Activated effector memory CD4-positive, alpha-beta T cell treated with anti-CD3 and anti-CD28 coated beads, Interleukin-2, amount 50 U/mL, for 16 hours (primary cell): Measurements from ENCODE around the gene CNGA1.
"Not testable (repeated sequence)": the region's sequence is repeated elsewhere in the genome, so short reads cannot be mapped to it uniquely, and the experiment has no call there.

Experiments used
- DNase-seq: peaks from one replicate; pipeline ENCODE4 v3.0.0-alpha.2; 2020

Gene CNGA1

DNA sequence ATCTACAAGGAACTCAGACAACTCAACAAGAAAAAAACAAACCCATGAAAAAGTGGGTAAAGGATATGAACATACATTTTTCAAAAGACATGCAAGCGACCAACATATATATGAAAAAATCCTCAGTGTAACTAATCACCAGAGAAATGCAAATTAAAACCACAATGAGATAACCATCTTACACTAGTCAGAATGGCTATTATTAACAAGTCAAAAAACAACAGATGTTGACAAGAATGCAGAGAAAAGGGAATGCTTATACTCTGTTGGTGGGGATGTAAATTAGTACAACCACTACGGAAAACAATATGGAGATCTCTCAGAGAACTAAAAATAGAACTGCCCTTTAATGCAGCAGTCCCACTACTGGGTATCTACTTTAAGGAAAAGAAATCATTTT, 12.2 kb upstream of the CNGA1 start:
- no peak for DNase-seq

DNA sequence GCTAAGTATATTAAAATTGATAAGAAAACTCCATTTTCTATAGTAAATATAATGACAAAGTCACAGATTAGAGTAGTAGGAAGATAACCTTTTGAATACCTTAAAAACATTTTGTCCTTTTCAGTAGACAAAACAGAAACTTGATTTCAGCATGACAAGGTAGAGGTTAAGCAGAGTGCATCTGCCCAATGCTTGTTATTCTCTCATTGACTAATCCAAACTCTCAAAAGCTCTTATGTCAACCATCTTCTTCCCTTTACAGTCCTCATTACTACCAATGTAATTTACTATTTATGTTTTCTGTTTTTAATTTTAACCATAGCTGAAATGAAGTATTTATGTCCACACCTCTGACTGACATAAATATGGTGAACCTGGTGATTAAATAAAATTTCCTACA, 11.2 kb upstream of the CNGA1 start:
- DNase-seq, result no peak

DNA sequence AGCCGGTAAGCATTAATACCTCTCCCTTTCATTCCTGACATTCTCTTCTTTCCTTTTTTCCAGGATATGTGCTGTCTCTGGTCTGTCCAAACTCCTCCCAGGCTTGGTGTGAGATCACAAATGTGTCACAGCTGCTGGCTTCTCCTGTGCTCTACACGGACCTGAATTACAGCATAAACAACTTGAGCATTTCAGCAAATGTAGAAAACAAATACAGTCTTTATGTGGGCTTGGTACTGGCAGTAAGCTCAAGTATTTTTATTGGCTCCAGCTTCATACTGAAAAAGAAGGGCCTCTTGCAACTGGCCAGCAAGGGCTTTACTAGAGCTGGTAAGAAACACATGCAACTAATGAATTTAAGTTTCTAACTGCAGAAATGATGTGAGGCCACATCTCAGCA, 8.5 kb upstream of the CNGA1 start:
- no peak for DNase-seq

DNA sequence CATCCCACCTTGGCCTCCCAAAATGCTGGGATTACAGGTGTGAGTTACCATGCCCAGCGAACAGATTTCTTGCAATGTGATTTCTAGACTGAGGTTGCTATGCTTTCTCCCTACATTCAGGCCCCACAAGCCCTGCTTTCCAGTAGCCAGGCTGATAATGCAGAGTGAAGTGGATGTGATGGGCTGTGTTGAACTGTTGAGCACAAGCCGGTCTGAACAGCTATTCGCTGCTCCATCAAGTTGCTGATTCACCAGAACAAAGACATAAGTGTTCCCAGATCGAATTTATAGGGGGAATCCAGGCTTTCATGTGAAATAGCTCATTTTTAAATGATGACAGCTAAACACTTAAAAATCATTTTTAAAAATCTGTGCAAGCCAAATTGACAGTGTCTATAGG, 8.0 kb upstream of the CNGA1 start:
- no peak for DNase-seq

DNA sequence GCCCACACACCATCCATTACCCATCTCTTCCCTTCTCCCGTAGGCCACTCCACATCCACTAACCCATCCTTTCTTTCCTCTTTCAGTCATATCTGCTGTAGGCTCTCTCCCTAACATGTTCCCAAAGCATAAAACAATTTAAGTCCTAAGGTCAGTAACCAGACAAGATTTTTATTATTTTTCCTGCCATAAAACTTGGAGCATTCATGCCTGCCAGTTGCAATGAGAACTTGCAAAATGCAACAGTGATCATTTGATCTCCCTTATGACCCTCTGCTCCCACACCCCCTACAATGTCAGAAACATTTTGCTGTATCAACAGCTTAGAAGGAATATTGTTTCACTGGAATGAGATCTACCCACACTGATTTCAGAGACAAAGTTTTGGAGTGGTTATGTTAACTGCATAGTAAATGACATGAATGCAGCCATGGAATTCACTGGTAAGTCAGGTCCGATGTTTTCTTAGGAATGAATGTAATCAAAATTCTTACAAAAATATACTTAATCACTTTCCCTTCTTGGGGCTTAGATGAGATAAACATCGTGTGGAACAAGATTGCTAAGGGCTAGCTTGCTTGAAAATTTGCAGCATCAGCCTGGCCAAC, 5.8 kb upstream of the CNGA1 start:
- no peak for DNase-seq

DNA sequence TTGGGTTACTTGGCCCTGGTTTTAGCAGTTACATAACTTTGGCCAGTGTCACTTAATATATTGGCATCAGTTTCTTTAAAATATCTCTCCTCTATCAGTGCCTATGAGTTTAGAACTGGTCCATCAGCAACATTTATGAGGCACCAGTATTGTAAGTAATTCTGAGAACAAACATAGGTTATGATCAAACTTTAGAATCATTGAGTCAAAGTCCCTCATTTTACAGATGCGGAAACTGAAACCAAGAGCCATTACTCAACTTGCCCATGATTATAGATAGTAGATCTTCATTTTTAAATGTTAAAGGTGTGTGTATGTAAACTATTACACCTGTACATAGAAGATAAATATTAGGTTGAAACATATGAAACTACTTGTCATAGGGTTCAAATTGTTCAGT, 4.6 kb upstream of the CNGA1 start:
- no peak for DNase-seq

DNA sequence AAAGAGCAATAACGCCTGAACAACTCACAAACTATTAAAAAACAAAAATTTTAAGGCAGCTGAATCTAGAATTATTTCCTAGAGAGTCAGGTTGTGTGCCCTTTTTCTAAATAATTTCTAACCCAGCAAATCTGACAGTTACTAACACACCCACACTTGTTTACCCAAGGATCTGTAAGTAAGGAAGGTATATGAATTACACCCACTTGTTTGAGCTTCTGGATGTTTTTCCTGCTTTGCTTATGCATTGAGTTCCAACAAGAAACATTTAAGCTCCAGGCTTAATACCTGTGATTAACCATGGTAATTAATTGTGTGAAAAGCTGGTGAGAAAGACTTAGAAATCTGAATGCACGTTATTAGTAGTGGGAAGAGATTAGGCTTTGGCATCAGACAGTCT, 1.6 kb upstream of the CNGA1 start:
- no peak for DNase-seq

DNA sequence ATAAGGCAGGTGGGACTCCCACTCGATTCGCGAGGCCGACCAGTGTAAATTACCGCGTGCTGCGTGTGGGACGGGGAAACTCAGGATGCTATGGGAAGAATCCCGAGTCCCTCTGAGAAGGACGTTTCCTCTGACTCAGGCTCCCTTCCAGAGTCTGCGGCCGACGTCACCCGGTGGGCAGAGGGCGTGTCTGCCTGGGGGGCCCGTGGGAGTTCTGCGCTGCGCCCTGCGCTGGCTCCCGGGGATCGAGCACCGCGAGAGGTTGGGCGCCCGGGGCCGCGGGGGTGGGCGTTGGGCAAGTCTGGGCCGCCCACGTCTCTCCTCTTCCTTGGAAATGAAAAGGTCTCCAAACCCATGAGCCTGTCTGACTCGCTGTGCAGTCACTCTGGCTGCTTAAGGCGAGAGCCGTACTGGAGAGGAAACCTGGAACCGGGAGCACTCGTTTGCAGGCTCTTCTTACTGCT, 659 bp upstream of the CNGA1 start:
- DNase-seq, result peak; percentile 78

DNA sequence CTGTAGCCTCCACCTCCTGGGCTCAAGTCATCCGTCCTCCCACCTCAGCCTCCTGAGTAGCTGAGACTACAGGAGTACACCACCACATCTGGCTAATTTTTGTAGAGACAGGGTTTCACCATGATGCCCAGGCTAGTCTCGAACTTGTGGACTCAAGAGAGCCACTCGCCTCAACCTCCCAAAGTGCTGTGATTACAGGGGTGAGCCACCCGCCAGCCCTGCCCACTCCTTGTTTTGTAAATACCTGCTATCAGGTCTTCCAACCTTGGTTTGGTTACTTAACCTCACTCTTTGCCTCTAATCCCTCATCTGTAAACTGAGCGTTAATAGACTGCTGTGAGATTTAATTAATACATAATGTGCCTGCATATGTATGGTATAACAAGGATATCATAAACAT, 803 bp downstream of the CNGA1 start:
- DNase-seq, result no peak

DNA sequence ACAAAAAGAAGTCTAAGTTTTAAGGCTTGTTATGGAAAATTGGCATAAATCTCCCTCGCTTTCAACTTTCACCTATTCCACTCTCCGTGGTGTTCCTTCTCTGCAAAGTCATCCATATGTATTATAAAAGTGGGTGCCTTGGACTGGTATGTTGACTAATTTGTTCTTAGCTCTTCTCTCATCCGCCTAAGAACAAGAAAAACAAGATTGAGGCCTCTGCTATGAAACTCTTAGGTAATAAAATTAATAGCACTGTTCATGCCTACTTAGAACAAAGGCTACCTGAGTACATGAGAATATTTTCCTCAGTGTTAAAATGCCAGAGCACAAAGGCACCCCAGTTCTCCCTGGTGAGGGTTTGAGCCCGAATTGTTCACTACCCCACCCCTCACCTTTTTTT, 1.3 kb downstream of the CNGA1 start:
- DNase-seq, result no peak

DNA sequence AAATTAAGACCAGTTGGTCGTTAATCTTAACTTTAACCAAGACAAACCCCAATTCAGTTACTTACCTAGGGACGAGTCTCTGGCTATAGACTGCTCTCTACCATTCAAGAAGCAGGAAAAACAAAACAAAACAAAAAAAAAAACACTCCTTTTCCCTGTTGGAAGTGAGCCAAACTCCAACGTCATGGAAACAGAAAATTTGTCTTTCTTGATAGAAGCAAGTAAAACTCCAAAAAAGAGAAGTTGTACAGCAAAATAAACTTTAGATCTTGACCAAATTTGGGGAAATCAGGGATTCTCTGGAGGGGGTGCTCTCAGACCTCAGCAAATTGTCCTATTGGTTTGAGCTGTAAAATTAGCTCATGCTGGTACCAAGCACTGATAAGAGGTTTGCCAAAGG, 3.7 kb downstream of the CNGA1 start:
- no peak for DNase-seq

DNA sequence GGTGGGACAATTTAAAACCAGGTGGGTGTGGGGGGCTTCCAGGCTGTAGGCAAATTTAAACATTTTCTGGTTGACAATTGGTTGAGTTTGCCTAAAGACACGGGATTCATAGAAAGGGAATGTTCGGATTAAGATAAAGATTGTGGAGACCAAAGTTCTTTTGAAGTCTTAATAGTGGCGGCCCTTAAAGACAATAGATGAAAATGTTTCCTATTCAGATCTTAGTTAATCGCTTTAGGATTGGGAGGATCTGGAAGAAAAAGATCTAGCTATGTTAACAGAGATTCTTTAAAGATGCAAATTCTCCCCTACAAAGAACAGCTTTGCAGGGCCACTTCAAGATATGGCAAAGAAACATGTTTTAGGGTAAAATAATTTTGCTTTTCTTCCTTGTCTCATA, 4.8 kb downstream of the CNGA1 start:
- no peak for DNase-seq

DNA sequence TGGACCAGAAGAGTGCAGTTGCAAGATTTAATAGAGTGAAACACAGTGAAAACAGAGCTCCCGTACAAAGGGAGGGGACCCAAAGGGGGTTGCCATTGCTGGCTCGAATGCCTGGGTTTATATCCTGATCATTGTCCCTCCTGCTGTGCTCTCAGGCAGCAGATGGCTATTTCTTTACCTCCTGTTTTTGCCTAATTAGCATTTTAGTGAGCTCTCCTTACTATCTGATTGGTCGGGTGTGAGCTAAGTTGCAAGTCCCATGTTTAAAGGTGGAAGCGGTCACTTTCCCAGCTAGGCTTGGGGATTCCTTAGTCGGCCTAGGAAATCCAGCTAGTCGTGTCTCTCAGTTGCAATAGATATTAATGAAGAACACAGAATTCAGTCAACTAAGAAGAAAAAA, 5.6 kb downstream of the CNGA1 start:
- not testable (repeated sequence) for DNase-seq

DNA sequence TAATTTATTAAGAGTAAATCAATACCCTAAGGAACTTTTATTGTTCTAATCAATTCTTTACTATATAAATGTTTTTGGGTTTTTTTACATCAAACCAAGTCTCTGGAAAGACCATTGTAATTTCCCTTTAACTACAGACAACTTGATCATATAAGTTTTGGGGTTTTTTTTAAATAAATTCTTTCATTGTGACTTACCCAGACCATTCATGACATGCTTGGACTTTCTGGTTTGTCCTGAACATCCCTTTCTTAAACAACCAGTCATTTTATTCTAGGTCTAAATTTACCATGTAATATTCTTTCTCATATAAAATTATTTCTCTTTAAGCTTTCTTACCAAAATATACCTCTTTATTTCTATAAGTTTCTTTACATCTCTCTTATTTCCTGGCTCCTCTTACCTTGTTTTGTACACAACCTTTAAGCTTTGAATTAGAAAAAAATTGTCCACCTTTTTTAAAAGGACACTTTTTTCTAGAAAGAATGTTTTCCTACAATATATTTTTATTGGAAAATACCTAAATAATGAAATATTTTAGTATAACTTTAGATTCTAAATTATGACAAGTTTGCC, 8.4 kb downstream of the CNGA1 start:
- no peak for DNase-seq

DNA sequence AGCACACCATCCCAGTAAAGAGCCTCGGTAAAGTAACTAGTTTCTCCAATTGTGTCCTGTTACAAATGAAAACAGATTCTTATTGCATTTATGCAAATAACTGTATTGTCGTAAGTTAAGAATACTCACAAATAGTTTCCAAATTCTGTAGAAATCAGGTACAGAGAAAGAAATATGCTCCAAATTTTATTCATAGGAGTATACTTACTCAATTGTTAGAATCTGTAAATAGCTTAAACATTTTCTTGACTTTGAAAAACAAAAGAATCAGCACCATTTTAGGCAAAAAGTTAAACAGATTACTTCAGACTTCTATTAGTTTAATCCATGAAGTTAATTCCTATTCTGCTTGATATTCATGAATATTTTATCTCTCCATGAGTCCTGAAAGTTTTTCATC, 10.7 kb downstream of the CNGA1 start:
- DNase-seq, result no peak

DNA sequence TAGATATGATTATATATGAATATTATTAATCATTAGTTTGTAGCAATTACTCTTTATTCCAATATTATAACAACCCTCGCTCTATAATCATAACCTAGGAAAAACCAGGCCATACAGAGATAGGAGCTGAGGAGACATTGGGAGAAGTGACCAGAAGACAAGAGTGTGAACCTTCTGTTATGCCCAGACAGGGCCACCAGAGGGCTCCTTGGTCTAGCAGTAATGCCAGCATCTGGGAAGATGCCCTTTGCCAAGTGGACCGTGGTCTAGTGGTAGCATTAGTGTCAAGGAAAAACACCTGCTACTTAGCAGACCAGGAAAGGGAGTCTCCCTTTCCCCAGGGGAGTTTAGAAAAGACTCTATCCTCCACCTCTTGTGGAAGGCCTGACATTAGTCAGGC, 12.9 kb downstream of the CNGA1 start:
- peak; percentile 67 for DNase-seq

DNA sequence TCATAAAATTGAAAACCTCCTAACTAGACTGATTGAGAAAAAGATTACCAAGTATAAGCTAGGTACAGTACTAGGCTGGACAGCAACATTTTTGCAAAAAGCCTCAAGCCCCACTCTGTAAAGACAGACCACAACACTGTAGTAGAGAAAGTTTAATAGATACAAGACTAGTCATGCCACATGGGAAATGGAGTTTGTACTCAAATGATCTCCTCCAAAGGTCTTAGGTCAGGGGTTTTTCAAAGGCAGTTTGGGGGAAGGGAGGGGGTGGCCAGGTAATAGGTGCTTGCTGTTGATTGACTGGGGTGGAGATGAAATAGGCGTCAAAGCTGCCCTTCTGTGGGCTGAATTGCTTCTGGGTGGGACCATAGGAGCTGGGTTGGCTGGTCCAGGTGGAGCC, 14.2 kb downstream of the CNGA1 start:
- no peak for DNase-seq

DNA sequence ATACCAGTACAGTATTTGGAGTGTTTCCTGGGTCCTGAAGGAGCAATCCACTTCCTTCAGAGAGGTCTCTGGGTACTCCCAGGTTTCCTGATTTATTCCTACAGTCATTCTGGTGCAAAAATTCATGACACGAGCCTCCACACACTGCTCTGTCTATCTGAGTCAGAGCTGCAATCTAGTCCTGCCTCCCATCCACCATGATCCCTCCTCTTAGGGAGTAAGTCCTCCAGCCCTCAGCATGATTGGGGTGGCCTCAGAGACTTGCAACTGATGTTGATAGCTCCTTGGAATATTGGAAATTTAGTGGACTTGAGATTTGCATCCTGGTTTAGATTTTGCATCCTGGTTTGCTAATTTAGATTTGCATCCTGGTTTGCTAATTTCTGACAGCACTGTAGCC, 20.5 kb downstream of the CNGA1 start:
- no peak for DNase-seq

DNA sequence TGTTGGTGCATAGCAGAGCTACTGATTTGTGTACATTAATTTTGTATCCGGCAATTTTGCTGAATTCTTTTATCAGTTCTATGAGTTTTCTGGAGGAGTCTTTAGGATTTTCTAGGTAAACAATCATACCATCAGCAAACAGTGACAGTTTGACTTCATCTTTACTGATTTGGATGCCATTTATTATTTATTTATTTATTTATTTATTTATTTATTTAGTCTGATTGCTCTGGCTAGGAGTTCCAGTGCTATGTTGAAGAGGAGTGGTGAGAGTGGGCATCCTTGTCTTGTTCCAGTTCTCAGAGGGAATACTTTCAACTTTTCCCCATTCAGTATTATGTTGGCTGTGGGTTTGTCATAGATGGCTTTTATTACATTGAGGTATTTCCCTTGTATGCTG, 24.0 kb downstream of the CNGA1 start:
- not testable (repeated sequence) for DNase-seq

DNA sequence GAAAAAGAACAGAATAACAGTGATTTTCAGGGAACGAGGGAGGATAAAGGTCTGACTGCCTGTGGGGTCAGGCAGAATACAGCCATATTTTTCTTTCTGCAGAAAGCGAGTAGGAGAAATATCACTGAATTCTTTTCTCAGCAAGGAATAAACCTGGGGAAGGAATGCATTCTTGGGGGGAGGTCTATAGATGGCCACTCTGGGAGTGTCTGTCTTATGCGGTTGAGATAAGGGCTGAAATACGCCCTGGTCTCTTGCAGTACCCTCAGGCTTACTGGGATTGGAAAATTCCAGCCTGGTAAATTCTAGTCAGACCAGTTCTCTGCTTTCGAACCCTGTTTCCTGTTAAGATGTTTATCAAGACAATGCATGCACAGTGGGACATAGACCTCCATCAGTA, 26.3 kb downstream of the CNGA1 start:
- DNase-seq, result no peak

DNA sequence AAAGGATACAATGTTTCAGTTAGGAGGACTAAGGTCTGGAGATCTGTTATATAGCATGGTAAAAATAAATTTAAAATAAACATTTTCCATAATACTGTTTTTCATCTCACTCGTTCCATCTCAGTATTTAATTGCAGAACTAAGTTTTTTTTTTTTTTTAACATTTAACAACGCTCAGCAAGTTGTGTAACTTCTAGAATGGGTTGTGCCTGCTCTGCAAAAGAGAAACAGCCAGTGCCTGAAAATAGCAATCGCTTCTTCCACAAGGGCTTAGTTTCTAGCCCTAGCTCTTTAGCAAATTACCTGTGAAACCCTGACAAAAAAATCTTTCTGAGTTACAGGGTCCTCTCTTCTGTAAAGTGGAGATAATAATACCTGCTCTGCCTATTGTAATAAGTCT, 41.9 kb downstream of the CNGA1 start:
- no peak for DNase-seq

DNA sequence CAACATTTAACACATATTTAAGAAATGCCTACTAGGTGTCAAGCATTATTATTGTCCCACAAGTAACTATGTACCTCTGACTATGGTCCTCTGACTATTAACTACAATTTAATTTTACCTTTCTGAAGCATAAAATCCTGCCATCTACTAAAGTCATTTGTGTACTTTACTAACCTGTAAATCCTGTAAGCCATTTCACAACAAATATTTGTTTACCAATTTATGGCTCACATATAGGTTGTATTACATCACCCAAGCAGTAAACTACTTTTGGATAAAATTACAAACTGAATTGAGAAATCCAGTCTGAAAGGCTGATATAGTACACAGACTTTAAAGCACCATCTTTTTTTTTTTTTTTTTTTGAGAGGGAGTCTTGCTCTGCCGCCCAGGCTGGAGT, 43.8 kb downstream of the CNGA1 start:
- no peak for DNase-seq

DNA sequence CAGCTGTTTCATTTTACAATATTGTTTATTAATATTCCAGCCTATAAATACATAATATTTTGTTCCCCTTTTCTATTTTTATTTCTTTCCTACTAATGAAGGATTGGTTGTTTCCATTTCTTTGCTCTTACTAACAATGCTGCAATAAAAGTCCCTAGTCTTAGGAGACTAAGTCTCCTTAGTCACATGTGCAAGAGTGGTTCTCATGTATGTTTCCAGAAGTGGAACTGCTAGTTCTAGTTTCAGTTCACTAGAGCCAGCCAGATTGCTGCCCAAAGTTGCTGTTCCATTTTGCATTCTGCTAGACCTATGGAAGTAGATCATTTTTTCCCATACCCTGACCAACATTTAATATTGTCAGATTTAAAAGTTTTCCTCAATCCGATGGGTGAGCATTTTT, 44.3 kb downstream of the CNGA1 start:
- no peak for DNase-seq

DNA sequence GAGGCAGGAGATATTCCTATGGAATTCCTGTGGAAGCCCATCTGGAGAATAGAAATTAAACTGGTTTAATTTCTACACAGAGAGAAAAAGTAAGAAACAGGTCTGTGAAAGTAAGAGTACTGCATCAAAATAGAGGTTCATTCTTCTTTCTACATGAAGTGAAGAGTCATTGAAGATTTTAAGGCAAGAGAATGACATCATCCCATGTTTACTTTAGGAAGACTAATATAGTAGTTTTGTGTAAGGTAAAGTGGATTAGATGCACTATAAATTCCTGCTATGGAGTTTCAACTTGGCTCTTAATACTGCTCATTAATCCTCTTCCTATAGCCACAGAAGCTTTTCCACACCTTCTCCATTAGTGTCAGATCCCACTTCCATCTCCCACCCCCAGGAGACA, 47.6 kb downstream of the CNGA1 start:
- no peak for DNase-seq

DNA sequence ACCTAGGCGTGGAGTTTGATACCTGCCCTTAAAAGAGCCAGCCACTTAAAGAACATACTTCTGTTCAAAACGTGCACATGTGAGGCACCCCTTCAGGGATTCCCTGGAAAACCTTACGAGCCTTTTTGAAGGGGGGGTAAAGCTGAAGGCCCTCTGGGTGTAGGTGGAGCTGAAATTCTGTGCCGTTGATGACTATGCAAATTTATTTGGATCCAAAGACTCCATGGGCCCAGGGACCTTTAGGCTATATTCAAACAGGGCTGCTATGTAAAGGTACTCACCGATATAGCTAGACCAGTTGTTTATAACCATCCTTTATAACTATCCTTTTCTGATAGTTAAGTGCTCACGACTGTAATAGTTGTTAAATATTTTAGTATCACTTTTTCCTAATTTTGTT, 61.8 kb downstream of the CNGA1 start:
- DNase-seq, result no peak

DNA sequence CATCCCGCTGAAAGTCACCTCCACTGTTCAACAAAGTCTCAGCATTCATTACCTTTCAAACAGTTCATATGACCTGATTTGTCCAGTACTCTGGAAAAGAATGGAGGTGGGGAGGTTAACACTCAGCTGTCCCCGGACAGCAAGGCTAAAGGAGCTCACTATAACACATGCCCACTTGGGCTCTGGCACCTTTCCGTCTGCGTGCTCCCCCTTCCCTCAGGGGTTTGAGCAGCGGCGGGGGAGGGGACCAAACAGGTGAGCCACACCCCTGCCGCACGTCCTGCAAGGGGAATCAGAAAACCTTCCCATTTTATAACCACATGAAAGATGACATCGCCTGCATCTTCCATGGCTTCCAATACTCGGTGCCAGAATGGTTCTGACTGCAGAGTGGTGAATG, 62.2 kb downstream of the CNGA1 start:
- DNase-seq, result no peak
